GM23248 (cell line): ENCODE measurements around the gene DAB2IP.

Source experiments
- EZH2 ChIP-seq: fragments of 200-600 bp; sonication (generic); IDR thresholded peaks from 2 replicates; pipeline ENCODE4 v1.6.1; 2018; ENCODE audit warnings: antibody characterized with exemption, mild to moderate bottlenecking; ENCODE audit not compliant: insufficient read depth, poor library complexity, severe bottlenecking
- EZH2phosphoT487 ChIP-seq: fragments of 200-600 bp; sonication (generic); IDR thresholded peaks from 2 replicates; pipeline ENCODE4 v1.6.1; 2018; ENCODE audit warnings: antibody characterized with exemption, moderate library complexity, mild to moderate bottlenecking, low read depth; ENCODE audit not compliant: insufficient read depth

DNA sequence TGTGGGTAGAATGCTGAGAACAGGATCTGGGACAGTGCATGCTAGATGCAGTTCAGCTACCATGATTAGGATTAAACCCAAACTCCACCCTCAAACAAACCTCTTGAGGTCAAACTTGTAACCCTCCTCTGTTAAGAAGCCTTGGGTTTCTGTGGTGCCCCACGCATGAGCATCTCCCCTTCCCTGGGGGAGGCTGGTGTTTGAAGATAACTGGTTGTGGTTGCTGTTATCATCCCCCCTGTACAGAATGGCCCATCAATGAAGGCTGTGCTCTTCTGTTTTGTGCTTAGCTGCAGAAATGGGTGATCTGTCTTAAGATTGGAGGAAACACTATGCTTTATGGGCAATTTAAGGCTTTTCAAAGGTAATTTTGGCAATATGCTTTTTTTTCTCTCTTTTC, 4.4 kb upstream of the DAB2IP start:
- TF ChIP-seq EZH2phosphoT487 (no peak), EZH2 (no peak)
